A549 (cell line): ENCODE results near the gene CAMTA1. TPM values are rescaled to one million over a fixed set of nuclear protein-coding genes. Genes with fewer than 3 reads are reported as not detected.

Source experiments
- ATAC-seq, 2 experiments: fragments of 200-7000 bp in 1 of 2; fragments of >200 bp in 1 of 2; cut with Nextera tagmentation in 1 of 2; cut with Tn5 transposase in 1 of 2; 3 replicates each; pipeline versions ENCODE4 v1.8.0 to v1.9.1; 2018 to 2020; ENCODE audit warnings: mild to moderate bottlenecking in 1 of 2, moderate library complexity in 1 of 2
- CTCF ChIA-PET: fragments of 300-600 bp; sonication (Branson Sonifier 250); formaldehyde crosslinking; extraction: SDS; loops from one replicate; lab custom pipeline; 2021; ENCODE audit warnings: antibody characterized with exemption, inconsistent platforms; lab: Yijun Ruan, JAX
- POLR2A ChIA-PET: fragments of 350-600 bp; formaldehyde crosslinking; extraction: SDS; loops from one replicate; lab custom pipeline; 2021; ENCODE audit warnings: antibody characterized with exemption, inconsistent platforms; lab: Yijun Ruan, JAX
- DNase-seq, 2 experiments: peaks; one replicate each; pipeline versions ENCODE4 v3.0.0 to v3.0.0-alpha.2; 2011 to 2016; ENCODE audit warnings: low read depth in 1 of 2, low spot score in 1 of 2
- FAIRE-seq: peaks from 2 replicates; lab custom pipeline; 2011; peaks lifted over from hg19 to GRCh38; lab: Jason Lieb, UNC
- H3K27ac ChIP-seq, 2 experiments: fragments of >200 bp; sonication (Bioruptor Twin); formaldehyde crosslinking; 3 replicates each; pipeline ENCODE4 v1.5.1; 2016 to 2017
- H3K4me1 ChIP-seq: fragments of >200 bp; sonication (Bioruptor Twin); formaldehyde crosslinking; 3 replicates; pipeline ENCODE4 v1.6.1; 2016
- H3K4me2 ChIP-seq: fragments of >200 bp; sonication (Bioruptor Twin); formaldehyde crosslinking; 3 replicates; pipeline ENCODE4 v1.6.1; 2016
- H3K4me3 ChIP-seq: fragments of >200 bp; sonication (Bioruptor Twin); formaldehyde crosslinking; 3 replicates; pipeline ENCODE4 v1.5.1; 2016
- H3K9me3 ChIP-seq: fragments of >200 bp; sonication (Bioruptor Twin); formaldehyde crosslinking; 3 replicates; pipeline ENCODE4 v1.6.1; 2016
- CHD4 ChIP-seq: fragments of 200-600 bp; sonication (generic); IDR thresholded peaks from 2 replicates; pipeline ENCODE4 v1.6.1; 2016; ENCODE audit warnings: antibody characterized with exemption, mild to moderate bottlenecking, borderline replicate concordance
- EP300 ChIP-seq, 2 experiments: fragments of >200 bp; sonication (Bioruptor Twin); formaldehyde crosslinking; IDR thresholded peaks; 2 replicates in 1 of 2; 3 replicates in 1 of 2; pipeline ENCODE4 v1.6.1; 2016 to 2017
- FOSB ChIP-seq: fragments of 250-450 bp; sonication (Bioruptor Pico); IDR thresholded peaks from 2 replicates; pipeline ENCODE4 v1.5.0; 2020; ENCODE audit warnings: mild to moderate bottlenecking, moderate library complexity
- FOXS1 ChIP-seq: fragments of 250-450 bp; sonication (Bioruptor Pico); IDR thresholded peaks from 2 replicates; pipeline ENCODE4 v1.5.0; 2020; ENCODE audit warnings: mild to moderate bottlenecking, moderate library complexity
- HEYL ChIP-seq: fragments of 250-450 bp; sonication (Bioruptor Pico); IDR thresholded peaks from 2 replicates; pipeline ENCODE4 v1.8.0; 2021; ENCODE audit warnings: mild to moderate bottlenecking, moderate library complexity
- HOXB13 ChIP-seq: fragments of 250-450 bp; sonication (Bioruptor Pico); IDR thresholded peaks from 2 replicates; pipeline ENCODE4 v1.5.0; 2020; ENCODE audit warnings: low read depth, mild to moderate bottlenecking, moderate library complexity
- HOXB5 ChIP-seq: fragments of 250-450 bp; sonication (Bioruptor Pico); IDR thresholded peaks from 2 replicates; pipeline ENCODE4 v1.5.0; 2020; ENCODE audit warnings: mild to moderate bottlenecking, moderate library complexity
- JUN ChIP-seq, 2 experiments: fragments of >200 bp; sonication (Bioruptor Twin); formaldehyde crosslinking; IDR thresholded peaks; 2 replicates in 1 of 2; 3 replicates in 1 of 2; pipeline ENCODE4 v1.6.1; 2016 to 2017
- KDM1A ChIP-seq: fragments of 200-600 bp; sonication (generic); IDR thresholded peaks from 2 replicates; pipeline ENCODE4 v1.6.1; 2016; ENCODE audit warnings: low read depth, mild to moderate bottlenecking
- MAFK ChIP-seq: fragments of 450-650 bp; IDR thresholded peaks from 2 replicates; pipeline ENCODE4 v1.6.1; 2014; ENCODE audit not compliant: partially characterized antibody
- MYC ChIP-seq: IDR thresholded peaks from 2 replicates; pipeline ENCODE4 v1.6.1; 2012; ENCODE audit warnings: mild to moderate bottlenecking, inconsistent platforms, low read length, improper control_type of control experiment, borderline replicate concordance
- PHF8 ChIP-seq: fragments of 200-600 bp; sonication (generic); IDR thresholded peaks from 2 replicates; pipeline ENCODE4 v1.6.1; 2016; ENCODE audit warnings: low read depth, mild to moderate bottlenecking, antibody characterized with exemption, moderate library complexity, borderline replicate concordance
- POLR2AphosphoS2 ChIP-seq: conservative IDR thresholded peaks from 2 replicates; pipeline ENCODE4 v1.6.1; 2012; ENCODE audit warnings: low read length, improper control_type of control experiment, inconsistent platforms
- RCOR1 ChIP-seq: fragments of 150-350 bp; IDR thresholded peaks from 2 replicates; pipeline ENCODE4 v1.6.1; 2014; ENCODE audit warnings: antibody characterized with exemption, low read length, low read depth
- SREBF2 ChIP-seq: fragments of 450-650 bp; IDR thresholded peaks from 2 replicates; pipeline ENCODE4 v1.6.1; 2014; ENCODE audit warnings: mild to moderate bottlenecking, moderate library complexity
- TFCP2L1 ChIP-seq: fragments of 250-450 bp; sonication (Bioruptor Pico); IDR thresholded peaks from 2 replicates; pipeline ENCODE4 v1.5.0; 2021; ENCODE audit warnings: mild to moderate bottlenecking
- ZC3H11A ChIP-seq: fragments of 450-650 bp; IDR thresholded peaks from 2 replicates; pipeline ENCODE4 v1.6.1; 2014; ENCODE audit warnings: antibody characterized with exemption, mild to moderate bottlenecking
- ZFP36 ChIP-seq: fragments of 450-650 bp; IDR thresholded peaks from 2 replicates; pipeline ENCODE4 v1.6.1; 2014; ENCODE audit warnings: borderline replicate concordance; ENCODE audit not compliant: partially characterized antibody
- ZSCAN20 ChIP-seq: fragments of 250-450 bp; sonication (Bioruptor Pico); IDR thresholded peaks from 2 replicates; pipeline ENCODE4 v1.8.0; 2022; ENCODE audit warnings: mild to moderate bottlenecking, moderate library complexity
- WGBS: methylation state at CpG from one replicate; pipeline ENCODE4 v1.1.6; 2017; ENCODE audit errors: missing lambda C conversion rate; 5-methylcytosine and 5-hydroxymethylcytosine counted together
- polyA plus RNA-seq, 4 experiments: library from polyadenylated mRNA; depleted of rRNA in 3 of 4; stranded (reverse); fragments of >200 nt; fragmentation: RNase III in 1 of 4; extraction: RNeasy Plus Mini Kit Qiagen cat#74134 plus additional on column Dnase treatment in 1 of 4; gene quantifications; 2 replicates in 3 of 4; 3 replicates in 1 of 4; pipeline ENCODE4 v1.2.3, GENCODE V29; 2011 to 2017
- TF ChIP-seq, protein P1 (sequence below): fragments of >200 bp; sonication (Bioruptor Twin); formaldehyde crosslinking; IDR thresholded peaks from 3 replicates; pipeline ENCODE4 v1.6.1; 2016
- TF ChIP-seq, protein P2 (sequence below): fragments of 150-350 bp; IDR thresholded peaks from 2 replicates; pipeline ENCODE4 v1.6.1; 2014; ENCODE audit warnings: low read depth, mild to moderate bottlenecking, low read length
- TF ChIP-seq, protein P3 (sequence below): fragments of 250-450 bp; sonication (Bioruptor Pico); IDR thresholded peaks from 2 replicates; pipeline ENCODE4 v1.5.0; 2020; ENCODE audit warnings: low read depth, mild to moderate bottlenecking, moderate library complexity
- TF ChIP-seq, protein P4 (sequence below): fragments of 450-650 bp; IDR thresholded peaks from 2 replicates; pipeline ENCODE4 v1.6.1; 2014; ENCODE audit warnings: antibody characterized with exemption
- TF ChIP-seq, protein P5 (sequence below): IDR thresholded peaks from 2 replicates; pipeline ENCODE4 v1.6.1; 2012

The CAMTA1 gene
- polyA plus RNA-seq, 2 of the 4 experiments (the other 2 are of a cell fraction), result 58.8 to 75.0 TPM

DNA sequence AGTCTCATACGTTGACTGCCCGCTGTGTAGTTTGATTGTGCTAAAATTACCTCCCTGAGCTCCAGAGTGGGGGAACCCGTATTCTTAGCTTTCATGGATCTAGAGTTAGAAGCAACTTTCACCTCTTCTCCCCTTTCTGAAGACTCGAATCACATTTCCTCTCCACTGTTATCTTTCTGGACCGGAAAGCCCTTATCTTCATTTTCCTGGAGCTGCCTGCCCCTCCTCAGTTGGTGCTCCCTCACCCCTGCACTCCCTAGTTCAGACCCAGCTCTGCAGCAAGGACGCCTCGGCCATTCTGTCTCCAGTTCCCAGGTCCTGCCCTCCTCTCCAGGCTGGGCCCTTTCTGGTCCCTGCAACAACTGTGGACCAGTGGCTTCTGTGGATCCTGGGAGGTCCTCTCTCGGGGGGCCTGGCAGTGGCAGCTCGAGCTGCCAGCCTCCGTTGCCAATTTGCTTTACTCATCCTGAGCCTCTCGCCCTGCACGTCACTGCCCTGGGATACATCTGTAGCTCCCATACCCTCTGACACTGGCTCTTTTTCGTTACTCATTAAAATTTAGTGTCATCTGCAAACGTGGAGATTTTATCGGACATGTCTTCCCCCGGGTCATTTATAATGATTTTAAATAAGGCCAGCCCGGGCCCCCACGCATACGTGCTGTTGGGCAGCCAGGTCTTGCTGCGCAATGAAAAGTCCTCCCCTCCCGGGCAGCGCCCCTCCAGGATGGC, 844.4 kb downstream of the CAMTA1 start (continued):
- no peak for TF ChIP-seq KDM1A
- no peak for TF ChIP-seq JUN (IDR thresholded peaks at IDR 0.05)

DNA sequence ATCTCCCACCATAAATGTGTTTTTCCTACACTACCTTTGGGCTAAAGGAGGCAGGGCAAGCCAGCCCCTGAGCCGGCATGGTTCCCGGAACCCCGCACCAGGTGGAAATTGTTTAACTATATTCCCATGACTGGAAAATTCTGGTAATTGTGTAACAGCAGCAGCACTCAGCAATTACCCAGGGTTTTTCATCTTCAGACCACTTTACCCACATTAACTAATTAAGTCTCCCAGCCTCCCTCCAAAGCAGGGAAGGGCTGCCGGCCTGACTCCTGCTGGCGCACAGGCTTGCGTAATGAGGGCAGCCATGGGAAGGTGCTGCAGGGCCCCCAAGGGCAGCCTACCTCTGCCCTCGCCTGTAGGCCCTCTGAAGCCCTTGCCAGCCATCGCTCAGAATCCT, 845.1 kb downstream of the CAMTA1 start:
- FAIRE-seq (no peak), DNase-seq (no peak), ATAC-seq (no peak)
- Histone ChIP-seq H3K4me1 (no peaks in the 10 kb centered on the region), H3K4me3 (no peak overlapping the region), H3K27ac (no peak overlapping the region), H3K9me3 (no peaks in the 10 kb centered on the region), H3K4me2 (no peak overlapping the region)
- ChIA-PET POLR2A (no interaction called here), CTCF (interaction anchor here (2.2 kb wide), 1 partner anchor 588 kb away, joined by 7 read pairs; no protein-coding TSS in a partner anchor)
- TF ChIP-seq, protein P1, sequence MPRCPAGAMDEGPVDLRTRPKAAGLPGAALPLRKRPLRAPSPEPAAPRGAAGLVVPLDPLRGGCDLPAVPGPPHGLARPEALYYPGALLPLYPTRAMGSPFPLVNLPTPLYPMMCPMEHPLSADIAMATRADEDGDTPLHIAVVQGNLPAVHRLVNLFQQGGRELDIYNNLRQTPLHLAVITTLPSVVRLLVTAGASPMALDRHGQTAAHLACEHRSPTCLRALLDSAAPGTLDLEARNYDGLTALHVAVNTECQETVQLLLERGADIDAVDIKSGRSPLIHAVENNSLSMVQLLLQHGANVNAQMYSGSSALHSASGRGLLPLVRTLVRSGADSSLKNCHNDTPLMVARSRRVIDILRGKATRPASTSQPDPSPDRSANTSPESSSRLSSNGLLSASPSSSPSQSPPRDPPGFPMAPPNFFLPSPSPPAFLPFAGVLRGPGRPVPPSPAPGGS, result no peak
- TF ChIP-seq, protein P2, sequence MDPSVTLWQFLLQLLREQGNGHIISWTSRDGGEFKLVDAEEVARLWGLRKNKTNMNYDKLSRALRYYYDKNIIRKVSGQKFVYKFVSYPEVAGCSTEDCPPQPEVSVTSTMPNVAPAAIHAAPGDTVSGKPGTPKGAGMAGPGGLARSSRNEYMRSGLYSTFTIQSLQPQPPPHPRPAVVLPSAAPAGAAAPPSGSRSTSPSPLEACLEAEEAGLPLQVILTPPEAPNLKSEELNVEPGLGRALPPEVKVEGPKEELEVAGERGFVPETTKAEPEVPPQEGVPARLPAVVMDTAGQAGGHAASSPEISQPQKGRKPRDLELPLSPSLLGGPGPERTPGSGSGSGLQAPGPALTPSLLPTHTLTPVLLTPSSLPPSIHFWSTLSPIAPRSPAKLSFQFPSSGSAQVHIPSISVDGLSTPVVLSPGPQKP, result no peak
- no peak for TF ChIP-seq JUN (IDR thresholded peaks at IDR 0.05)
- no peak for TF ChIP-seq ZFP36
- TF ChIP-seq FOSB (CRISPR knock-in tag), result no peak
- TF ChIP-seq, protein P3, sequence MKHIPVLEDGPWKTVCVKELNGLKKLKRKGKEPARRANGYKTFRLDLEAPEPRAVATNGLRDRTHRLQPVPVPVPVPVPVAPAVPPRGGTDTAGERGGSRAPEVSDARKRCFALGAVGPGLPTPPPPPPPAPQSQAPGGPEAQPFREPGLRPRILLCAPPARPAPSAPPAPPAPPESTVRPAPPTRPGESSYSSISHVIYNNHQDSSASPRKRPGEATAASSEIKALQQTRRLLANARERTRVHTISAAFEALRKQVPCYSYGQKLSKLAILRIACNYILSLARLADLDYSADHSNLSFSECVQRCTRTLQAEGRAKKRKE (CRISPR knock-in tag), result no peak
- no peak for TF ChIP-seq TFCP2L1 (CRISPR knock-in tag)
- no peak for TF ChIP-seq CHD4
- TF ChIP-seq, protein P4, sequence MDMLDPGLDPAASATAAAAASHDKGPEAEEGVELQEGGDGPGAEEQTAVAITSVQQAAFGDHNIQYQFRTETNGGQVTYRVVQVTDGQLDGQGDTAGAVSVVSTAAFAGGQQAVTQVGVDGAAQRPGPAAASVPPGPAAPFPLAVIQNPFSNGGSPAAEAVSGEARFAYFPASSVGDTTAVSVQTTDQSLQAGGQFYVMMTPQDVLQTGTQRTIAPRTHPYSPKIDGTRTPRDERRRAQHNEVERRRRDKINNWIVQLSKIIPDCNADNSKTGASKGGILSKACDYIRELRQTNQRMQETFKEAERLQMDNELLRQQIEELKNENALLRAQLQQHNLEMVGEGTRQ, result no peak
- TF ChIP-seq MAFK, result no peak
- TF ChIP-seq RCOR1, result no peak
- TF ChIP-seq ZC3H11A, result no peak
- no peak for TF ChIP-seq POLR2AphosphoS2
- no peak for TF ChIP-seq ZSCAN20 (CRISPR knock-in tag)
- TF ChIP-seq HOXB13 (CRISPR knock-in tag), result no peak
- no peak for TF ChIP-seq KDM1A
- TF ChIP-seq EP300 (IDR thresholded peaks at IDR 0.05), result no peak
- TF ChIP-seq FOXS1 (CRISPR knock-in tag), result no peak
- TF ChIP-seq HOXB5, result no peak
- TF ChIP-seq, protein P5, sequence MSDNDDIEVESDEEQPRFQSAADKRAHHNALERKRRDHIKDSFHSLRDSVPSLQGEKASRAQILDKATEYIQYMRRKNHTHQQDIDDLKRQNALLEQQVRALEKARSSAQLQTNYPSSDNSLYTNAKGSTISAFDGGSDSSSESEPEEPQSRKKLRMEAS, result no peak
- 80% methylated on average over 3 of the region's 8 CpGs for WGBS

DNA sequence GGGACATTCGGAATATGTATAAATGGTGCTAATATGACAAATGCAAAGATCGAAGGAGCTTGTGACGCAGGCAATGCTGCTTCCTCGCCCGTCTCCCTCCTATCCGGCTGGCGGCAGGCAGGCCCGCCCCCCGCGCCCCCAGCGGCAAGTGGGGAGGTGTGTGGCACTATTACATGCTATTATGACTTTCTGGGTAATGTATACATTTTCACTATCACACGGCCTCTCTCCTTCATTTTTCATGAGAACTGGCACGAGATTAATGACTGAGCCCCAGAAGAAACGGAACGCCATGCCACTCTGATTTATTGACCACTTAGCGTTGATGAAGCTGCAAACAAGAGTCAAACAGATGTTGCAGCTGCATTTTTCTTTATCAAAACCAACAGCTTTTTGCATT, 846.9 kb downstream of the CAMTA1 start:
- H3K27ac ChIP-seq, result no peak overlapping the region
- DNase-seq (no peak), ATAC-seq (no peak), FAIRE-seq (no peak)
- POLR2A ChIA-PET, result no interaction called here
- no peaks in the 10 kb centered on the region for H3K9me3 ChIP-seq
- no peaks in the 10 kb centered on the region for H3K4me1 ChIP-seq
- TF ChIP-seq, protein P2, result no peak
- no peak for TF ChIP-seq TFCP2L1 (CRISPR knock-in tag)
- no peak for TF ChIP-seq PHF8
- TF ChIP-seq SREBF2, result no peak
- TF ChIP-seq MYC, result no peak
- TF ChIP-seq, protein P4, result no peak
- no peak for TF ChIP-seq HEYL (CRISPR knock-in tag)
- 84% methylated on average over 16 of the region's 16 CpGs for WGBS
- CTCF ChIA-PET, result interaction anchor here (1.6 kb wide), 1 partner anchor 12 kb away, joined by 4 read pairs; no protein-coding TSS in a partner anchor
- H3K4me2 ChIP-seq, result no peak overlapping the region
- H3K4me3 ChIP-seq, result no peak overlapping the region
